Stimulated activated CD4-positive, alpha-beta T cell treated with anti-CD3 and anti-CD28 coated beads, Interleukin-15, amount 100 ng/mL, for 24 hours (primary cell): ENCODE data around the gene GNPTG.
"Not testable (repeated sequence)": the region's sequence is repeated elsewhere in the genome, so short reads cannot be mapped to it uniquely, and the experiment has no call there.

Experiments used
- DNase-seq: peaks from one replicate; pipeline ENCODE4 v3.0.0-alpha.2; 2020

The GNPTG gene

GRCh38 chr16:1320097-1320496 is 31.6 kb upstream of the GNPTG start:
- no peak for DNase-seq

- DNase-seq = no peak
Measured at GRCh38 chr16:1320658-1321240, 31.0 kb upstream of the GNPTG start.

GRCh38 chr16:1322407-1322806 is 29.3 kb upstream of the GNPTG start:
- no peak for DNase-seq

- DNase-seq = no peak
Measured at GRCh38 chr16:1323296-1324239, 28.2 kb upstream of the GNPTG start.

GRCh38 chr16:1324286-1324826 is 27.4 kb upstream of the GNPTG start:
- no peak for DNase-seq

GRCh38 chr16:1325261-1325660 is 26.5 kb upstream of the GNPTG start:
- no peak for DNase-seq

- no peak for DNase-seq
Measured at GRCh38 chr16:1325673-1326371, 25.9 kb upstream of the GNPTG start.

- DNase-seq = no peak
Measured at GRCh38 chr16:1326391-1326790, 25.3 kb upstream of the GNPTG start.

GRCh38 chr16:1326946-1327618 is 24.6 kb upstream of the GNPTG start:
- no peak for DNase-seq

GRCh38 chr16:1327619-1327947 is 24.1 kb upstream of the GNPTG start:
- DNase-seq = no peak

GRCh38 chr16:1328136-1328535 is 23.6 kb upstream of the GNPTG start:
- not testable (repeated sequence) for DNase-seq

GRCh38 chr16:1328961-1329360 is 22.8 kb upstream of the GNPTG start:
- not testable (repeated sequence) for DNase-seq

GRCh38 chr16:1330260-1330914 is 21.3 kb upstream of the GNPTG start:
- DNase-seq = peak; percentile 62

- DNase-seq = no peak
Measured at GRCh38 chr16:1330931-1331711, 20.6 kb upstream of the GNPTG start.

- peak; percentile 48 for DNase-seq
Measured at GRCh38 chr16:1331712-1332617, 19.8 kb upstream of the GNPTG start.

GRCh38 chr16:1332618-1333148 is 19.0 kb upstream of the GNPTG start:
- DNase-seq = no peak

- peak; percentile 68 for DNase-seq
Measured at GRCh38 chr16:1333149-1333812, 18.4 kb upstream of the GNPTG start, which contains the start of gene BAIAP3. Gene BAIAP3 (plus strand): TSS chr16:1333645. CDS start chr16:1338550, 4,905 bp downstream.

GRCh38 chr16:1333854-1334700 is 17.7 kb upstream of the GNPTG start:
- DNase-seq = no peak
